Measurements from ENCODE around the gene ADGRD1. TPM values are rescaled to one million over a fixed set of nuclear protein-coding genes. Genes with fewer than 3 reads are reported as not detected.

ADGRD1 gene
- total RNA-seq, 3 donors from 2014 or later, result 0.45 TPM; not detected in 2

DNA sequence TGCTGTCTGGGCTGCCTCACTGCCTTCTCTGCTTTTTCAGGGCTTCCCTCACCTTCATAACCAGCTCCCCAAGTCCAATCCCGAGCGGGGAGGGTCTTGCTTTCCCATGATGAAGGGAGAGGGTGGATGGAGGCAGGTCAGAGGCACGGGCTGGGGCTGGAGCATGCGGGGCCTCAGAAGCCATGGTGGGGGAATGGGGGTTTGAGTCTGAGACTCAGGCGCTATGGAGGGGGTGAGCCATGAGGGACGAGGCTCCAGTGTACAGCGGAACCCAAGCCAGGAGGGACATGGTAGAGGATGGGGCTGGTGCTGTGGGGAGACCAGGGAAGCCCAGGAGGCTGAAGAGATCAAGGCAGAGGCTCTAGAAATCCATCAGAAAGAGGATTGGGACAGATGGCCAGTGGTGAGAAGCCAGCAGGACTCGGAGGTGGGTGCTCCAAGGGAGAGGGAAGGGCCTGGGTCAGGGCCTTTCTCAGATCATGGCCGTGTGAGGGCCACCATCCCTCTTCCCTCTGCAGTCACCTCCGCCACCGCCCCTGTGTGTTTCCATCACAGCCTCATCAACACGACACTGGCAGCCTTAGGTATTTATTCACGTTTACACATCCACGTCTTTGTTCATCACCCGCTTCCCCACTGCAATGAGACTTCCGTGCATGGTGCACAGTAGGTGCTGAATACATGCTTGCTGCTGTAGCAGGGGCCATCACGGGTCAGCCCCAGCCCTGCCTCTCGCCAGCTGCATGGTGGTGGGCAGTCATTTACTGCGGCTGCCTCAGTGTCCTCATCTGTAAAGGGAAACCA, 144.7 kb downstream of the ADGRD1 start:
- H3K4me3 Mint-ChIP-seq, result no peak overlapping the region
- DNase-seq (no peak), ATAC-seq (no peak)
- H3K9me3 Mint-ChIP-seq, result no peaks in the 10 kb centered on the region
- peaks cover 4% of the 10 kb centered on the region for H3K4me1 Mint-ChIP-seq (ENCODE audit: low read depth)
- peaks cover 3% of the 10 kb centered on the region for H3K27me3 Mint-ChIP-seq (ENCODE audit: low read depth)
- no peaks in the 10 kb centered on the region for H3K36me3 Mint-ChIP-seq (ENCODE audit: insufficient read depth)

DNA sequence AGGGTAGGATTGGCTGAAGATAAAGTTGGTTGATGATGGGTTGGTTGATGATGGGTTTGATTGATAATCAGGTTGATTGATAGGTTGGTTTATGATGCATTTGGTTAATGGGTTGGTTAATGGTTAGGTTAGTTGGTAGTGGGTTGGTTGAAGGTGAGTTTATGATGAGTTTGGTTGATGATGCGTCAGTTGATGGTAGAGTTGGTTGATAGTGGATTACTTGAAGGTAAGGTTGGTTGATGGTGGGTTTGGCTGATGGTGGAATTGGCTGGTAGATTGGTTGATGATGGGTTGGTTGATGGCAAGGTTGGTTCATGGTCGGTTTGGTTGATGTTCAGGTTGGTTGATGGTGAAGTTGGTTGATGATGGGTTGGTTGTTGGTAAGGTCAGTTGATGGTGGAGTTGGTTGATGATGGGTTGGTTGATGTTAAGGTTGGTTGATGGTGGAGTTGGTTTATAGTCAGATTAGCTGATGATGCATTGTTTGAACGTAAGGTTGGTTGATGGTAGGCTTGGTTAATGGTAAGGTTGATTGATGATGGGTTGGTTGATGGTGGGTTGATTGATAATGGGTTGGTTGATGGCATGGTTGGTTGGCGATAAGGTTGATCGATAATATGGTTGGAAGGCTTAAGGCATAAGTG, 146.4 kb downstream of the ADGRD1 start:
- Mint-ChIP-seq H3K4me3 (no peak overlapping the region), H3K4me1 (ENCODE audit: low read depth) (peaks cover 5% of the 10 kb centered on the region), H3K9me3 (no peaks in the 10 kb centered on the region), H3K27me3 (ENCODE audit: low read depth) (peaks cover 8% of the 10 kb centered on the region), H3K36me3 (ENCODE audit: insufficient read depth) (no peaks in the 10 kb centered on the region)
- ATAC-seq (no peak), DNase-seq (no peak)

DNA sequence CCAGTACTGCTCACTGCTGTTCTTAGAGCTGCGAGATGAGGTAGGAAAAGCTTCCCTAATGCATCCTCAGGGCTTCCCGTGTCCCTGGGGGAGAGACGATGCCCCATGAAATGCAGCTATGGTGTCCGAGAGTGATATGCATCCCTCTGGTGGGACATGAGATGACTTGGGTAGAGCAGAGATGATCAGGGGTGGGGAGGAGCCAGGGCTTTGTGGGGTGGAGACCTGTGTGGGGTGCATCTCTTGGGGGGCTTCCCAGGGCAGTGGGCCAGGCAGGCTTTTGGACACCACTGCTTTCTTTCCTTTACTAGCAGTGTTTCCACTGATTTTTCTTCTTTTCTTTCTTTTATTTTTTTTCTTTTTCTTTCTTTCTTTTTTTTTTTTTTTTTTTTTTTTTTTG, 147.3 kb downstream of the ADGRD1 start:
- H3K9me3 Mint-ChIP-seq, result no peaks in the 10 kb centered on the region
- ATAC-seq (no peak), DNase-seq (no peak)
- peaks cover 13% of the 10 kb centered on the region for H3K4me1 Mint-ChIP-seq (ENCODE audit: low read depth)
- peaks cover 5% of the 10 kb centered on the region for H3K27me3 Mint-ChIP-seq (ENCODE audit: low read depth)
- no peak overlapping the region for H3K4me3 Mint-ChIP-seq
- no peaks in the 10 kb centered on the region for H3K36me3 Mint-ChIP-seq (ENCODE audit: insufficient read depth)

DNA sequence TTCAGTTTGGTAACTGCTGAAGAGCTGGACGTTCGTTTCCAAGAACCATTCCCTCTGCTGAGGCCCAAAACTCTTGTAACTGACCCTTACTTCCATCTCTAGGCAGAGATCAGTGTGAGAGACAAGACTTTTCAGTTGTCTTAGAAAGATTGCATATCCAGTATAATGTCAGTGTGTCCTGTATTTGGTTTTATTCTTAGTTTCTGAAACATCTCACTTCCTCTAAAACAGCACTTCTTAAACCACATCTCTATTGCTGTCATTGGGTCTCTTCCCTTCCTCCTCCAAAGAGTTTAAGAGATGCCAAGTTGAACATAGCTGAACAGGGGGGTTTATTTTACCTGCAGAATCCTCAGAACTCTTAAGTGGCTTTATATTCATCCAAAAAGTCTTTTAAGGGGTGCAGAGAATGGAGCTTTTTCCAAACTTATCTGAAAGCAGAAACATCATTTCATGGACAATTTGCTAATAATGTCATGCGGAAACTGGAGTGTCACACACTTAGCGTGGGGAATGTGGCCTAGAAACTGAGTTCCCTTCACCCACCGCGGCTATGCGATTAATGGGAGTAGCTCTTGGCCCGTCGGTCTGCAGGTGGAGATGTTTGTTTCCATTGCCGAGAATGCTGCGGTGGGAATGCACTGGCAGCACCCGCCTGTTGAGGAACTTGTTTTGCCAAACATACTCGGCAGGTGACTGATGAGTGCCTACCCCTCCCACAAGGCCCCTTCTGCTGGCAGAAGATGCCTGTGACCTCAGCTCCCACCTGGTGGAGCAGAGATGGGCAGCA, 148.2 kb downstream of the ADGRD1 start:
- H3K27me3 Mint-ChIP-seq (ENCODE audit: low read depth), result peaks cover 5% of the 10 kb centered on the region
- H3K4me1 Mint-ChIP-seq (ENCODE audit: low read depth), result peaks cover 16% of the 10 kb centered on the region
- H3K9me3 Mint-ChIP-seq, result no peaks in the 10 kb centered on the region
- H3K36me3 Mint-ChIP-seq (ENCODE audit: insufficient read depth), result no peaks in the 10 kb centered on the region
- no peak for DNase-seq
- no peak for ATAC-seq
- H3K4me3 Mint-ChIP-seq, result no peak overlapping the region

DNA sequence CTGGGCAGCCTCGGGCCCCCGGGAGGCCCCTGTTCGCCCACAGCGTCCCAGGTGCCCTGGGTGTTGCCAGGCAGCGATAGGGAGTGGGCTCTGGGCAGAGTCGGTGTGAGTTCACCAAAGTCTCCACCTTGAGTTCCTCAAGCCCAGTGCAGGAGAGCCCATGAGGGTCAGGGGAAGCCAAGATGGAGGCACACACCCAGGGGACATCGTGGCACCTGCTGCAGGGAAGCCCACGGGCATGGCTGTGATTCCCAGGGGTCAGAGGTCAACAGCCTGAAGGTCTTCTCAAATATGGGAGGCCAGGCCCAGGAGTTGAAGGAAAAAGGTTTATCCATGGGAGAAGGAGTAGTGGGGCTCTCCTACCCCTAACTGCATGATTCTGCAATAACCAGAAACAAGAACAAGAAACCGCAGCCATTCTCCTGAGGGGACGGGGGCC, 148.8 kb downstream of the ADGRD1 start:
- H3K9me3 Mint-ChIP-seq, result no peaks in the 10 kb centered on the region
- no peaks in the 10 kb centered on the region for H3K36me3 Mint-ChIP-seq (ENCODE audit: insufficient read depth)
- H3K27me3 Mint-ChIP-seq (ENCODE audit: low read depth), result peaks cover 5% of the 10 kb centered on the region
- ATAC-seq, result no peak
- no peak for DNase-seq
- peaks cover 16% of the 10 kb centered on the region for H3K4me1 Mint-ChIP-seq (ENCODE audit: low read depth)
- no peak overlapping the region for H3K4me3 Mint-ChIP-seq

DNA sequence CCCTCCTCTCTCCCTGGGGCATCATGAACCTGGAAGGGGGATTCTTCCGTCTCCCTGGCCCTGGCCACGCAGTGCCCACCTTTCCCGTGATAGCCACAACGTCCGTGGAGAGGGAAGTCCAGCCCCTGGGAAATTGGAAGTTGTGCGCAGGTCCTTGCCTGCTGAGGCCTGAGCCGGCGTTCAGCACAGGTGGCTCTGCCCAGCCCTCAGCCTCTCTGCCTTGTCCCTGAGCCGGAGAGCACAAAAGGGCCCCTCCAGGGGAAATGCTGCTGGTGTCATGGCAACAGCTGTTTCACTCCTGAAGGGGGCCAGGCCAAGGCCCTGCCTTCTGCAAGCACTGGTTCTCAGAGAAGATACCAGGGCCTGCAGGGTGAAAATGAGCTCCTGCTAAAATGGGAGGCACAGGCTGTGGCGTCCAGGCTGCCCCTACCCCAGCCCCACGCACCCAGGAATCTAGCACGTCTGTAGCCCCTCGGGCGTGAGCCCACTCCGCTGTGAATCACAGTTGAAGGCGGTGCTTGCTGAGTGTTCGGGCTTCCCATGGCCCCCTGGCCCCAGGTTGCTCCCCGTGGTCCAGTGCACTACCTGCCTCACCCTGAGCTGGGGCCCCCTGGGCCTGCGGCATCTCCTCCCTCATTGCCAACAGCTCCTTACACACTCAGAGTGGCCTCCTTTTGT, 149.4 kb downstream of the ADGRD1 start:
- H3K27me3 Mint-ChIP-seq (ENCODE audit: low read depth), result peaks cover 5% of the 10 kb centered on the region
- H3K4me1 Mint-ChIP-seq (ENCODE audit: low read depth), result peaks cover 16% of the 10 kb centered on the region
- ATAC-seq (no peak), DNase-seq (no peak)
- no peak overlapping the region for H3K4me3 Mint-ChIP-seq
- no peaks in the 10 kb centered on the region for H3K36me3 Mint-ChIP-seq (ENCODE audit: insufficient read depth)
- no peaks in the 10 kb centered on the region for H3K9me3 Mint-ChIP-seq

DNA sequence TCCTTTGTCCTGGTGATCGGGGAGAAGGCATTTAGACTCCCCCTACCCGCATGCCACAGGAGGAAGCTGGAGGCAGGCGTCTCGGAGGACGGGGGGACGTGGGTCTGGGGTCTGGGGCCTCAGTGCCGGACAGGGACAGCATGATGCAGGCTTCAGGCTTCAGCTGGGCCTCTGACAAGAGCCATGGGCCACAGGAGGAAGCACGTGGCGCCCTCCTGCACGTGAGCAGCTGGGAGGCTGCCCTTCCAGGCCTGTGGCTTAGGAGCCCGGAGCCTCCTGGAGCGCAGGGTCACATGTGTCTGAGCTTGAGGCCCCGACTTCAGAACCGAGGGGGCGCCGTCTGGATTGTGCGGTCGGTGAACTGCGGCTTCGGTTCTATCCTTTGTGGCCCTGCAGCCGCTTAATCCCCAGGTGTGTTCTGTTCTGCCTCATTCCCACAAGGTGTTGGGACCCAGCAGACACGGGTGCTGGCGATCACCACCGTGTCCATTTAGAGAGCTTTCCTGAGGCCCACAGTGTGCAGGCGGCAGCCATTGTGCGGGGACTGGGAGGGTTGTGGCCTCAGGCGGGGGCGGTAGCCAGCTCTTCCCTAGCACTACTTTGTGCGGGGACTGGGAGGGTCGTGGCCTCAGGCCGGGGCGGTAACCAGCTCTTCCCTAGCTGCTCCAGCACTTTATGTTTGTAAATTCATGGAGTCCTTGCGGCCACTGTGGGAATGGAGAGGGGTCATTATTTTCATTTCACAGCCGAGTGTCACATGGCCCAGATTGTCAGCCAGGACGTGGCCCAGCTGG, 150.2 kb downstream of the ADGRD1 start:
- peaks cover 16% of the 10 kb centered on the region for H3K4me1 Mint-ChIP-seq (ENCODE audit: low read depth)
- DNase-seq, result no peak

DNA sequence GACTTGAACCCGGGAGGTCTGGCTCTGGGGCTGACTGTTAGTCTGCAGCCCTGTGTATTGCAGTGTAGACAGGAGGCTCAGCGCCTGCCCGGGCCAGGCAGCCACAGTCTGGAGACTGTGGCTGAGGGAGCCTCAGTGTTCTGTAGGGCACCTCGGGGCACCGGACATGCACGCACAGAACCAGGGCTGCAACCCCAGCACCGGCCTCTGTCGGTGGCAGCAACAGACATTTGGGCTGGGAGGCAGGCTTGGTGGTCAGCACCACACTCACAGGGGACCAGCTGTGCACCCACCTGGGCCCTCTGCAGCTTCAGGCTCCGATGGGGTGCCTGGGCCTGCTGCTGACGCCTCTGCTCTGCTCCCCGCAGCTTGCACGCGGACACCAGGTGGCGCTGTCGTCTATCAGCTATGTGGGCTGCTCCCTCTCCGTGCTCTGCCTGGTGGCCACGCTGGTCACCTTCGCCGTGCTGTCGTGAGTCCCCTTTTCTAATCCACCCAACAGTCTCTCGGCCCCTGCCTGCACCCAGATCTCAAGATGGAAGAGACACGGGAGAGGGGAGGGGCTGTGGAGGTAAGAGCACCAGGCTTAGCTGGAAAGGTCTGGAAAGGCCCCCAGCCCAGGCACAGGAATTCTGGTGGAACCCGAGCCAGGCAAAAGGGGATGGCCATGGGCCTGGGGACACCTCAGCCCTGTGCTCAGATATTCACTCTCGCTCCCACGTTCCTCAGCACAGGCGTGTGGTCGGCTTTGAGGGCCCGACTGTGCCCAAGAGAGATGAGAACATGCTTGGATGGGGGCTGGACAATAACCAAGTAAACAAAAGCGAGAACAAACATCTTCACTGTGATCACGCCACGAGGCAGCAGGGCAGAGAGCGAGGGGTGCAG, 151.0 kb downstream of the ADGRD1 start:
- DNase-seq, result peak; percentile 80
- ATAC-seq, result peak; percentile 72 to 75
- H3K4me1 Mint-ChIP-seq (ENCODE audit: low read depth), result peaks cover 16% of the 10 kb centered on the region
- H3K4me3 Mint-ChIP-seq, result no peak overlapping the region
- H3K27me3 Mint-ChIP-seq (ENCODE audit: low read depth), result peaks cover 7% of the 10 kb centered on the region
- H3K36me3 Mint-ChIP-seq (ENCODE audit: insufficient read depth), result no peaks in the 10 kb centered on the region
- H3K9me3 Mint-ChIP-seq, result no peaks in the 10 kb centered on the region

More for the DNA sequence above, 150.2 kb downstream of the ADGRD1 start:
- Mint-ChIP-seq H3K36me3 (ENCODE audit: insufficient read depth) (no peaks in the 10 kb centered on the region), H3K9me3 (no peaks in the 10 kb centered on the region), H3K4me3 (no peak overlapping the region), H3K27me3 (ENCODE audit: low read depth) (peaks cover 7% of the 10 kb centered on the region)
- ATAC-seq, result no peak

DNA sequence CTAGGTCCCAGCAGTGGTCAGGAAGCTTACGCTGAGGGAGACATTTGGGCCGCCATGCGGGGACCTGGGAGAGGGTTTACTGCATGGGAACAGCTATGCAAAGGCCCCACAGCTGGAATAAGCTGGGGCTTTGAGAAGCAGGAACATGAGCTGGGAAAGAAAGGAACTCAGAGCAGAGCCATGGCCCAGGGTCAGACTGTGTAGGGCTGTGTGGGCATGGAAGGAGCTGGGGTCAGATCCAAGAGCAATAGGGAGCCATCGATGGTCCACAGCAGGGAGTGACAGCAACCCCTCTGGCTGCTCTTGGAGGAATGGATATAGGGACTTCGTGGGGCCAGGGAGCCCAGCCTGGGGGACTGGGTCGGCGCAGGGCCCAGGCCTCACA, 151.6 kb downstream of the ADGRD1 start:
- H3K9me3 Mint-ChIP-seq, result no peaks in the 10 kb centered on the region
- DNase-seq, result no peak
- H3K27me3 Mint-ChIP-seq (ENCODE audit: low read depth), result peaks cover 7% of the 10 kb centered on the region
- no peak overlapping the region for H3K4me3 Mint-ChIP-seq
- ATAC-seq, result no peak
- H3K4me1 Mint-ChIP-seq (ENCODE audit: low read depth), result peaks cover 16% of the 10 kb centered on the region
- no peaks in the 10 kb centered on the region for H3K36me3 Mint-ChIP-seq (ENCODE audit: insufficient read depth)

DNA sequence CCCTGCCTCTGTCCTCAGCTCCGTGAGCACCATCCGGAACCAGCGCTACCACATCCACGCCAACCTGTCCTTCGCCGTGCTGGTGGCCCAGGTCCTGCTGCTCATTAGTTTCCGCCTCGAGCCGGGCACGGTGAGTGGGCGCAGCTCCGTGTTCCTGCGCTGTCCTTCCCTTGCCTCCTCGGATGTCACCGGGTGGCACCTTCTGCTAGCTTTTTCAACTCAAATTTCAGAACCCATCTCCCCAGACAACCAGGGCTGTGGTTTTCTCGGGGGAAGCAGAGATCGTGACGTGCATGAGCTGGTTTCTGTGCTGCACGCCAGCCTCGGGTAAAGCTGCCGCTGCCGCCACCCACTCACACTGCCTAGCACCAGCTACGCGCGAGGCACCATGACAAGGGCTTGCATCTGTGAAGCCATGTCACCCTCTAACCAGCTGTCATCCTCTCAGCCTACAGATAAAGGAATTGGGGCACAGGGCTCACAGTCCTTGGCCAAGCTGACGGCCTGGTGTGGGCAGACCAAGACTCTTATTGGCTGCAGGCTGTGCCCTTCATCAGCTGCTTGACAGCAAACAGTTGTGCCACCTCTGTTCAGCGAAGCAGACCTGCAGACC, 152.1 kb downstream of the ADGRD1 start:
- Mint-ChIP-seq H3K27me3 (ENCODE audit: low read depth) (peaks cover 7% of the 10 kb centered on the region), H3K36me3 (ENCODE audit: insufficient read depth) (no peaks in the 10 kb centered on the region), H3K4me1 (ENCODE audit: low read depth) (peaks cover 16% of the 10 kb centered on the region), H3K4me3 (peak overlapping the region; percentile 57), H3K9me3 (no peaks in the 10 kb centered on the region)
- DNase-seq, result peak; percentile 43
- ATAC-seq, result peak; percentile 87 to 89

DNA sequence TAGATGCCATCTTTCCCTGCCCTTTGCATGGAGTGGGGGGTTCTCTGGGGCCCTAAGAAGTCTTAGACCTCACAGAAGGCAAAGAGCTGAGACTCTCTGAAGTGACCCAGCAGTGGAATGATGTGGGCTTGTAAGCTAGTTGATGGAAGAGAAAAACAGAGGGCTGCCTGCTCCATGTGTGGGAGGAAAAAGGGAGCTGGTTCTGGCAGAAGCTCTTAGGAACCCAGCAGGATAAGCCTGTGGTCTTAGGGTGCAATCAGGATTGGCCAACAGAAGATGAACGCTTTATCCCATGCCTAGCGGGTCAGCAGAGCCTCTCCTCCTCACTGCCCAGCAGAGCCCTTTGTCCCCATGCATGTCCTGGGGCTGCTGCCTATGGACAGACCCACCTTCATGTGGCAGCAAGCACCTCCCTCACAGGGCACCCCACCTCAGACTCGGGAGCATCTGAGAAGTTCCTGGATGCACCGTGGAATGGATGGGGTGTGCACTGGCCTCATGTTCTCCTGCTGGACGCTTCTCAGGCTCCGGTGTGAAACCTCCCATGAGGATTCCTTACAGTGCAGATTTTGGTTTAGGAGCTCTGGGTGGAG, 152.7 kb downstream of the ADGRD1 start:
- Mint-ChIP-seq H3K36me3 (ENCODE audit: insufficient read depth) (no peaks in the 10 kb centered on the region), H3K9me3 (no peaks in the 10 kb centered on the region), H3K27me3 (ENCODE audit: low read depth) (peaks cover 7% of the 10 kb centered on the region), H3K4me1 (ENCODE audit: low read depth) (peaks cover 16% of the 10 kb centered on the region), H3K4me3 (peak overlapping the region; percentile 57)
- no peak for ATAC-seq
- no peak for DNase-seq

DNA sequence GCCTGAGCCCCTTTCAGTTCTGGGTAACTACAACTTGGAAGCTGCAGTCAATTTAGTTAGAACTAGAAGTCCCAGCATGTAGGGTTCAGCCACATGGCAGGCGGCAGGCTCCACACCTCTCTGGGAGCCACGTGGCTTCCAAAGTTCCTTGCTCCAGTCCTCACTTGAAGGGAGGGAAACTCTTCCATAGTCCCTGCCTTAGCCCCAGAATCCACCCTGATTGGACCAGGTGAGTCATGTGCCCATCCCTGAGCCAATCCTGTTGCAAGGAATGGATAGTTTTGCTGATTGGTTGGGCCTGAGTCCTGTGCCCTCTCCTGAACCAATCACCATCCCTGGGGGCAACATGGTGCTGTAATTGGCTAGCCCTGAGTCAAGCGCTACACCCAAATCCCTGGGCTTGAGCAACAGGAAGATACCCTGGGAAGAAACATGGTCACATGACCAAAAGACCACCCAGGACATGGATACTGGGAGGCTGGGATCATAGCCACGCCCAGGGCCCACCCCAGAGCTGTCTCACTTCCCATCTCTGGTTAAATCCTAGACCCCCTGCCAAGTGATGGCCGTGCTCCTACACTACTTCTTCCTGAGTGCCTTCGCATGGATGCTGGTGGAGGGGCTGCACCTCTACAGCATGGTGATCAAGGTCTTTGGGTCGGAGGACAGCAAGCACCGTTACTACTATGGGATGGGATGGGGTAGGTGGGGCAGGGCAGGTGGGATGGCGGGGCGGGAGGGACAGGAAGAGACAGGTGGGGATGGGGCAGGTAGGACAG, 154.7 kb downstream of the ADGRD1 start:
- DNase-seq (no peak), ATAC-seq (no peak)
- Mint-ChIP-seq H3K27me3 (ENCODE audit: low read depth) (peaks cover 7% of the 10 kb centered on the region), H3K9me3 (no peaks in the 10 kb centered on the region), H3K4me3 (no peak overlapping the region), H3K4me1 (ENCODE audit: low read depth) (peaks cover 16% of the 10 kb centered on the region), H3K36me3 (ENCODE audit: insufficient read depth) (no peaks in the 10 kb centered on the region)

All from activated T-cell treated with anti-CD3 and anti-CD28 coated beads, Interleukin-2, amount 50 U/mL, for 4 hours (primary cell).